CD4-positive, alpha-beta T cell treated with Interleukin-21 for 1 hour (primary cell): ENCODE measurements around the gene EPS15.

Source experiments
- DNase-seq: peaks from one replicate; pipeline ENCODE4 v3.0.0-alpha.2; 2020

The EPS15 gene

GRCh38 chr1:51311826-51312225 lies 207.2 kb downstream of the EPS15 start:
- DNase-seq, result no peak

GRCh38 chr1:51310871-51311613 lies 208.0 kb downstream of the EPS15 start:
- DNase-seq, result no peak

DNA sequence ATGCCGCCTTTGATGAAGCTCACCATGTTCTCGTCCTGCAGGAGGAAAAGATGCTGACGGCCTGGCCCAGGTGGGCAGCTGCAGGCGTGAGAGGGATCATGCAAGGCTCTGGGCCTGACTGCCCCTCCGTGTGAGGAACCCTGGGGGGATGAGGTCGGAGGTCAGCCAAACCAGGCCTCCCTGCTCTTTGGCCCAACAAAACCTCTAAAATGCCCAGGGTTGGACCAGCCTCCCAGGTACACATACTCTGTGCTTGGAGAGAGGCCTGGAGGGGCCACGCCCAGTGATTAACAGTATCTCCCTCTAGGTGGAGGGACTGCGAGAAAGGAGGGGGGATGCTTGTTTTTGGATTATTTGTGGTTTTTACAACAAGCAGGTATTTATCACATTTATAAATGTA lies 209.8 kb downstream of the EPS15 start:
- DNase-seq, result no peak

DNA sequence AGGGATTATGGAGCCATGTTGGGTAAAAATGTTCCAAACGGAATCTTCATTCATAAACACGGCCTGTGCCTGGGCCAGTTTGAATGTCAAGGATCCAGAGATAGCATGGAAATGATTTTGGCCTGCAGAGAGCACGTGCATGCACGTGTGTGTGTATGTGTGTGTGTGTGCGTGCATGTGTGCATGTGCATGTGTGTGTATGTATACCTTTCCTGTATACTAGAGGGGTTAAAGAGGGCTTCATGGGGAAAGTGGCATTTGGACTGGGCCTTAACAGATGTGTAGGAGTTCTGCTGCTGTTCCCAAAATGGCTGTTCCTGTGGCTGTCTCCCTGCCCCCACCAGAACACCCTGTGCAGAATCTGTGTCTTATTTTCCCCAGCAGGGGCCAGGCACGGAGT lies 210.4 kb downstream of the EPS15 start:
- no peak for DNase-seq

DNA sequence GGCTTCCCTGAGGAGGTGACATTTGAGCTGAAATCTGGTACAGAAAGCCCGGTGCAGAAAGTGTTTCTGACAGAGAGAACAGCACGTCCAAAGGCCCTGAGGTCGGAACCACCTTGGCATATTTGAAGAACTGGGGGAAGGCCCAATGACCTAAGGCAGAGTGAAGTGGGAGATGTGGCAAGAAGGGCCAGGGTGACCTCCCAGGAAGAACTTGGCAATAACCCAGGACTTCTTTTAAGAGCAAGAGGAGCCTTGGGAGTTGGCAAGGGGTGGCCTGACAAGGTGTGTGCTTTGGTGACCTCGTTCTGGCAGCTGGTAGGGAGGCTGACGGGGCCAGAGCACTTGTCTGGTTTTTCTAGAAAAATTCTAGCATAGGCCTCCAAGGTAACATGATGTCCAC lies 212.1 kb downstream of the EPS15 start:
- DNase-seq, result no peak

DNA sequence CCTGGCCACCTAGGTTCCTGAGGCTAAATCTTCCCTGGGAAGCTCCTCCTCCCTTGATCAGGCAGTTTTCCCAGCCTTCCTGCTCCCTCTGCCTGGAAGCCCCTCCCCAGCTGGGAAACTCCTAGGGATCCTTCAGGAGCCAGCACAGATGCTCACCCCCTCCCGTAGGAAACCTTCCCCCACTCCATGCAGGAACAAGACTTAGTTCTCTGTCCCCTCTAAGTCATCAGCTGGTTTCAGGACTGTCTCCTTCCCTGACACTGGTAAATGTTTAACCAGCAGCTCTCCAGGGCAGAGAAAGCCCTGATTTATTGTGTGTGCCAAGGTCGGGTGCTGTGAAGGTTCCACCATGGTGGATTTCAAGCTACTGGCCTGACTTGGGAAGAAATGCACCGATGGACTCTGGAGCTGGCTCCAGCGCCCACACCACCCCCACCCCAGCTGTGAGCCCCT lies 213.7 kb downstream of the EPS15 start:
- DNase-seq, result no peak

DNA sequence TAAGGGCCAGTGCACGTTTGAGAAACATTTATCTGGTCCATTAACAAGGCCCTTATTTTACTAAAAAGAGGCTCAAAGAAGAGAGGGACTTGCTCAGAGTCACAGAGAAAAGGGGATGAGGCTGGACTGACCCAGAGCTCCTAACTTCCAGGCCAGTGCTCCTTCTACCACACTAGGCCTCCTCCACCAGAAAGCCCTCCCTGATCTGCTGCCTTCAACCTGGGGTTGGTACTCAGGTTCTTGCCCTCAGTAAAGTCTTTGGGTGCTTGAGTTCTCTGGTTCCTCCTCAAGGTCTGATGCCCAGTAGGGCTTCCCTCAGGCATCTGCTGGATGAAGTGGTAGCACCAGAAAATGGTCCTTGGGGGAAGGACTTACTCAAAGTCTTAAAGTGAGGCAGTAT lies 214.7 kb downstream of the EPS15 start:
- DNase-seq, result no peak
